NB4 (cell line): ENCODE results near the gene GNA15.

Experiments
- DNase-seq: peaks from one replicate; pipeline ENCODE4 v3.0.0; 2010; ENCODE audit warnings: low read depth
- H3K4me3 ChIP-seq: one replicate; pipeline ENCODE4 v1.5.1; 2011; ENCODE audit warnings: mild to moderate bottlenecking, low read depth, low read length, moderate library complexity
- CTCF ChIP-seq: IDR thresholded peaks from one replicate; pipeline ENCODE4 v1.5.1; 2012; ENCODE audit warnings: low read depth, low read length
- MAX ChIP-seq: IDR thresholded peaks from 2 replicates; pipeline ENCODE4 v1.6.1; 2011; ENCODE audit warnings: low read depth, low read length
- MYC ChIP-seq: IDR thresholded peaks from 2 replicates; pipeline ENCODE4 v1.6.1; 2011; ENCODE audit warnings: low read depth, low read length
- POLR2A ChIP-seq: IDR thresholded peaks from 2 replicates; pipeline ENCODE4 v1.6.1; 2011; ENCODE audit warnings: mild to moderate bottlenecking; ENCODE audit not compliant: insufficient read length; ENCODE audit errors: extremely low read depth

GNA15 gene

GRCh38 chr19:3120611-3121276, 15.1 kb upstream of the GNA15 start:
- no peak overlapping the region for H3K4me3 ChIP-seq
- TF ChIP-seq CTCF (no peak), MYC (no peak), MAX (no peak), POLR2A (no peak)
- DNase-seq: no peak

- H3K4me3 ChIP-seq: no peak overlapping the region
- TF ChIP-seq MYC (no peak), MAX (no peak), POLR2A (no peak), CTCF (no peak)
- no peak for DNase-seq
These were observed 14.4 kb upstream of the GNA15 start for GRCh38 chr19:3121396-3121795.

GRCh38 chr19:3121821-3122511, 13.9 kb upstream of the GNA15 start:
- H3K4me3 ChIP-seq: no peak overlapping the region
- DNase-seq: no peak
- TF ChIP-seq CTCF: no peak
- TF ChIP-seq MYC: no peak

GRCh38 chr19:3122512-3122870, 13.3 kb upstream of the GNA15 start:
- DNase-seq: no peak
- H3K4me3 ChIP-seq: no peak overlapping the region
- TF ChIP-seq POLR2A (no peak), MAX (no peak), CTCF (no peak), MYC (no peak)

GRCh38 chr19:3123088-3123721, 12.6 kb upstream of the GNA15 start:
- no peak overlapping the region for H3K4me3 ChIP-seq
- no peak for DNase-seq
- TF ChIP-seq POLR2A (no peak), MYC (no peak), MAX (no peak), CTCF (no peak)

- no peak overlapping the region for H3K4me3 ChIP-seq
- DNase-seq: no peak
- TF ChIP-seq POLR2A (no peak), MYC (no peak), MAX (no peak), CTCF (no peak)
These were observed 11.9 kb upstream of the GNA15 start for GRCh38 chr19:3123956-3124355.
